Measurements from ENCODE around the gene TRAPPC14. TPM values are rescaled to one million over a fixed set of nuclear protein-coding genes. Genes with fewer than 3 reads are reported as not detected.

The TRAPPC14 gene
- total and polyA plus RNA-seq, 8 donors, result 5.1 to 34.6 (median 10.4) TPM

DNA sequence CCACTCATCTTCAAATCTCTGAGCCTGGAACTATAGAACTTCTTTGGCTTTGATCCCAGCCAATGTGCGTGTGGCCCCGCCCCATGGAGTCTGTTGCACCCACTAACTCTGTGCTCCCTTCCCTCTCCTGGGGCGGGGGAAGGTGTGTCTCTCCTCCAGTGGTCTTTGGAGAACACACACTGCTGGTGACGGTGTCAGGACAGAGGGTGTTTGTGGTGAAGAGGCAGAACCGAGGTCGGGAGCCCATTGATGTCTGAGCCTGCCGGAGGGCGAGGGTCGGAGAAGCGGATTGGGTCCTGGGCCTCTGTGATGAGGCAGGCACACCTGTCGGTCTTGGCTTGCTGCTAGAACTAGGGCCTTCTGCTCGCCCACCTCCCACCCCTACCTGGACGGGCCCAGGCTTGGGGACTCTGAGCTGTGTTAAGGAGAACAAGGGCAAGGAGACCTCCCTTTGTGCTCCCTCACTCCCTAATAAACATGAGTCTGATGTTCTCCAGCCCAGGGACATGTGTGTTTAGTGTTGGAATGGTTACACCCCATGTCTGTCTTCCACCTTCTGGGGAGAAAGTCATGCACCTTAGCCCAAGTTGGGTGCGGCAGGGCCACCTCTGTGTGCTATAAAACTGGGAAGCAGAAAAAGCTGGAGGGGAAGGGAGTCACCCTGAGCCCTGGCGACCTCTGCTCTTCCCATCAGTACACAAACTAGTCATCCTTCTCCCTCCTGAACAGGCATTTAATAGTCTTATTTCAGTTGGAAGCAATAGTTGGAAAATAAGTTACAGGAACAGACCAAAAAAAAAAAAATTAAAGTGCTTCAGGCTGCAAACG lies 4.6 kb downstream of the TRAPPC14 start:
- peak in 1 of 6 donors; percentile 66 for DNase-seq
- H3K4me1 ChIP-seq, result peaks cover 0 to 6% (median 6%) of the 10 kb centered on the region in 3 donors

DNA sequence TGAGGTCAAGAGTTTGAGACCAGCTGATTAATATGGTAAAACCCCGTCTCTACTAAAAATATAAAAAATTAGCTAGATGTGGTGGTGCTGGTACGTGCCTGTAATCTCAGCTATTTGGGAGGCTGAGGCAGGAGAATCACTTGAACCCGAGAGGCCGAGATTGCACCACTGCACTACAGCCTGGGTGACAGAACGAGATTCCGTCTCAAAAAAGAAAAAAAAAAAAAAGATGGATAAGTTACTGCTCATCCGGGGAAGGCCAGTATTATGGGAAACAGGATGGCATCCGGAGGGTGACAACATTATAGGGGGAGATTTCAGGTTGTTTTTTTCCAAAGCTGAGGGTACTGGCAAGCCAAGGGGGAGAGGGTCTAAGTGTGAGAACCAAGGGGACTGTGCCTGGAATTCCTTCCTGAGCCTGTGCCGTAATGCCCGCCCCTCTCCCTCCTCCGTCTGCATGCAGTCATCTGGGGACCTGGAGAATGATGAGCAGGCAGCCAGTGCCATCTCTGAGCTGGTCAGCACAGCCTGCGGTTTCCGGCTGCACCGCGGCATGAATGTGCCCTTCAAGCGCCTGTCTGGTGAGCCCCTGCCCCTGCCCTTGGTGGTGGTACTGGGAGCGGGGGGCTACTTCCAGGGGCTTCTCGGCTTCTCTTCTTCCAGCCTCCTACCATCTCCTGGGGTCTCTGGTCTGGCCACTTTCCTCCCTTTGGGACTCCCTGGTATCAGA lies 5.4 kb downstream of the TRAPPC14 start:
- intact Hi-C loops (cut with DNase I), result no loop called here
- 92 to 94% methylated on average over 17 to 18 of the region's 18 CpGs for WGBS, 2 donors
- H3K27ac ChIP-seq, result no peak overlapping the region
- no peaks in the 10 kb centered on the region for H3K36me3 ChIP-seq
- H3K4me1 ChIP-seq, result peaks cover 0 to 6% (median 6%) of the 10 kb centered on the region in 3 donors
- no peak for DNase-seq
- no peak overlapping the region for H3K4me3 ChIP-seq
- TF ChIP-seq, protein P1, sequence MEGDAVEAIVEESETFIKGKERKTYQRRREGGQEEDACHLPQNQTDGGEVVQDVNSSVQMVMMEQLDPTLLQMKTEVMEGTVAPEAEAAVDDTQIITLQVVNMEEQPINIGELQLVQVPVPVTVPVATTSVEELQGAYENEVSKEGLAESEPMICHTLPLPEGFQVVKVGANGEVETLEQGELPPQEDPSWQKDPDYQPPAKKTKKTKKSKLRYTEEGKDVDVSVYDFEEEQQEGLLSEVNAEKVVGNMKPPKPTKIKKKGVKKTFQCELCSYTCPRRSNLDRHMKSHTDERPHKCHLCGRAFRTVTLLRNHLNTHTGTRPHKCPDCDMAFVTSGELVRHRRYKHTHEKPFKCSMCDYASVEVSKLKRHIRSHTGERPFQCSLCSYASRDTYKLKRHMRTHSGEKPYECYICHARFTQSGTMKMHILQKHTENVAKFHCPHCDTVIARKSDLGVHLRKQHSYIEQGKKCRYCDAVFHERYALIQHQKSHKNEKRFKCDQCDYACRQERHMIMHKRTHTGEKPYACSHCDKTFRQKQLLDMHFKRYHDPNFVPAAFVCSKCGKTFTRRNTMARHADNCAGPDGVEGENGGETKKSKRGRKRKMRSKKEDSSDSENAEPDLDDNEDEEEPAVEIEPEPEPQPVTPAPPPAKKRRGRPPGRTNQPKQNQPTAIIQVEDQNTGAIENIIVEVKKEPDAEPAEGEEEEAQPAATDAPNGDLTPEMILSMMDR (IDR thresholded peaks at IDR 0.05), result no peak
- FAIRE-seq, result no peak
- H3K9me3 ChIP-seq, result no peaks in the 10 kb centered on the region
- H3K27me3 ChIP-seq, result no peaks in the 10 kb centered on the region
- ATAC-seq, result no peak

More for the DNA sequence above, 4.6 kb downstream of the TRAPPC14 start:
- ATAC-seq (no peak), FAIRE-seq (no peak)
- 81 to 83% methylated on average over 16 of the region's 16 CpGs for WGBS, 2 donors
- intact Hi-C loops (cut with DNase I), result no loop called here
- Histone ChIP-seq H3K9me3 (no peaks in the 10 kb centered on the region), H3K27me3 (no peaks in the 10 kb centered on the region), H3K27ac (no peak overlapping the region), H3K4me3 (no peak overlapping the region), H3K36me3 (no peaks in the 10 kb centered on the region)
- TF ChIP-seq, protein P1 (IDR thresholded peaks at IDR 0.05), result no peak

DNA sequence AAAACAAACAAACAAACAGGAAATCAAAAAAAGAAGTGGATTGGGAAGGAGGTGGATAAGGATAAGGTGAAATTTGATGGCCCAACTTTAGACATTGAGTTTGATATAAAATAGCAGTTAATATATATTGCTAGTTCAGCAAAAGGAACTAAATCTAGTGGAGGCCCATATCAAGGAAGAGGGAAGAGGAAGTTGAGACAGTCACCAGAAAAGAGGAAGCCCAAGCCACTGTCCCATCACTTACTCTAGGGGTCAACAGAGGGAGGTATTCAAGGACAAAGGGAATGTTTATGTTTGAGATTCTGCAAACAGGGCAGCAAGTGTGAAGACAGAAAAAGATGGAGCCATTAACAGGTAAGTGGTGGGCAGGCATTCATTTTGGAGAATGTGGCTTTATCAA lies 6.1 kb downstream of the TRAPPC14 start:
- H3K27ac ChIP-seq, result no peak overlapping the region
- ATAC-seq (no peak), DNase-seq (no peak)

DNA sequence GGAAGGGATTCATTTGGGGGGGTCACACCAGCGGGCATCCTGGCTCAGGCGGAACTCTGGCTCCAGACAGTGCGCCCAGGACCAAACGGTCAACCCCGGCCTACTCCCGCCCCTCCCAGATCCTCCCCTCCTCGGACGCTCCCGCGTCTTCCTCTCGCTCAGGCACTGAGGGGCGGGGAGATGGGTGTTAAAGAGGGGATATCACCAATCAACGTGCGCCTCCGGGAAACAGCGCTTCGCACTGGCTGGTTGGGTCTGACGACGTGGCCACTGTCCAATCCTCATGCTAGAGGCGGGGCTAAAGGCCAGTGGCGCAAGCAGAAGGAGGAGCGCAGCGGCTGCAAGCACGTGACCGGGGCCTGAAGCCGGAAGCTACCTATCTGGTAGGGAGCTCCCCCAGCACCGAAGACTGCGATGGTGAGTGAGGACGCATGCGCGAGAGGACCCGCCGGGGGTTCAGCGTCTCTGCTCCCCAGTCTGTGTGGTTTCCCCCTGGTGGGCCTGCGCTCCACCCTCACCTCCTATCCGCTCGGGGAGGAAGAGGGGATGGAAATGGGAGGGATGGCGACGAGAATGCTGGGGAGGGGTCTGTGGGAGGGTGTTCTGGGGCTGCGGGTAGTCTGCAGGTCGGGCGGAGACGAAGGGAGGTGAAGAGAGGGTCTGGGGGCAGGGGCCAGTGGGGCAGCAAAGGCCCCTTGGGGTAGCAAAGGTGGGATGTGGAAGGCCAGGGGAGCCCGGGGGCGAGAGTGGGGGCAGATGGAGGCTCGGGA lies 9.8 kb downstream of the TRAPPC14 start, which contains the start of gene LAMTOR4:
Gene LAMTOR4 (plus strand): TSS at position 360 of the 770 bp plus-strand sequence. CDS start 55 bp downstream, at position 415.
- Histone ChIP-seq H3K27ac (peak within 1 kb of the TSS; percentile 26 to 76 (median 60)), H3K4me1 (peaks cover 0 to 6% (median 0%) of the 10 kb centered on the region in 3 donors), H3K27me3 (no peaks in the 10 kb centered on the region), H3K36me3 (no peaks in the 10 kb centered on the region), H3K4me3 (peak within 1 kb of the TSS; percentile 55 to 79 (median 76)), H3K9me3 (no peaks in the 10 kb centered on the region)
- ATAC-seq, result peak; percentile 97 to 98 (median 98)
- TF ChIP-seq, protein P1 (IDR thresholded peaks at IDR 0.05), result no peak
- intact Hi-C loops (cut with DNase I), result loop anchor here in 1 of 3 donors (10.0 kb wide), 1 partner anchor 66 kb away; the partner anchor contains the start of gene PVRIG
- DNase-seq, result peak; percentile 92 to 100 (median 99)
- WGBS, 2 donors, result 0% methylated on average over 45 to 46 of the region's 46 CpGs
- FAIRE-seq, result peak; percentile 92

More for the DNA sequence above, 6.1 kb downstream of the TRAPPC14 start:
- H3K36me3 ChIP-seq, result no peaks in the 10 kb centered on the region
- no peak for FAIRE-seq
- H3K27me3 ChIP-seq, result no peaks in the 10 kb centered on the region
- peaks cover 0 to 6% (median 3%) of the 10 kb centered on the region in 3 donors for H3K4me1 ChIP-seq
- TF ChIP-seq, protein P1 (IDR thresholded peaks at IDR 0.05), result no peak
- intact Hi-C loops (cut with DNase I), result no loop called here
- H3K4me3 ChIP-seq, result no peak overlapping the region
- H3K9me3 ChIP-seq, result no peaks in the 10 kb centered on the region
